BE2C (cell line): Measurements from ENCODE around the gene PDCD1.

Source experiments
- DNase-seq: peaks from one replicate; pipeline ENCODE4 v3.0.0-alpha.2; 2020
- H3K27me3 ChIP-seq: fragments of 250-450 bp; sonication (Bioruptor Pico); 2 replicates; pipeline ENCODE4 v1.5.1; 2020; ENCODE audit warnings: mild to moderate bottlenecking
- H3K36me3 ChIP-seq: fragments of 250-450 bp; sonication (Bioruptor Pico); 2 replicates; pipeline ENCODE4 v1.5.1; 2020; ENCODE audit warnings: mild to moderate bottlenecking
- H3K4me1 ChIP-seq: fragments of 250-450 bp; sonication (Bioruptor Pico); 2 replicates; pipeline ENCODE4 v1.5.1; 2020
- H3K4me3 ChIP-seq: 2 replicates; pipeline ENCODE4 v1.5.1; 2011; ENCODE audit warnings: low read depth, low read length
- H3K9me3 ChIP-seq: fragments of 250-450 bp; sonication (Bioruptor Pico); 2 replicates; pipeline ENCODE4 v1.5.1; 2020
- TF ChIP-seq, protein P1 (sequence below): IDR thresholded peaks from 2 replicates; pipeline ENCODE4 v1.5.1; 2012; ENCODE audit warnings: mild to moderate bottlenecking, low read depth, low read length

The PDCD1 gene

GRCh38 chr2:241895427-241895711 is 36.7 kb upstream of the PDCD1 start:
- Histone ChIP-seq H3K27me3 (no peaks in the 10 kb centered on the region), H3K9me3 (no peaks in the 10 kb centered on the region), H3K4me1 (peaks cover 15% of the 10 kb centered on the region), H3K36me3 (no peaks in the 10 kb centered on the region; the same call in 1 of the 2 replicates), H3K4me3 (no peak overlapping the region)
- TF ChIP-seq, protein P1, sequence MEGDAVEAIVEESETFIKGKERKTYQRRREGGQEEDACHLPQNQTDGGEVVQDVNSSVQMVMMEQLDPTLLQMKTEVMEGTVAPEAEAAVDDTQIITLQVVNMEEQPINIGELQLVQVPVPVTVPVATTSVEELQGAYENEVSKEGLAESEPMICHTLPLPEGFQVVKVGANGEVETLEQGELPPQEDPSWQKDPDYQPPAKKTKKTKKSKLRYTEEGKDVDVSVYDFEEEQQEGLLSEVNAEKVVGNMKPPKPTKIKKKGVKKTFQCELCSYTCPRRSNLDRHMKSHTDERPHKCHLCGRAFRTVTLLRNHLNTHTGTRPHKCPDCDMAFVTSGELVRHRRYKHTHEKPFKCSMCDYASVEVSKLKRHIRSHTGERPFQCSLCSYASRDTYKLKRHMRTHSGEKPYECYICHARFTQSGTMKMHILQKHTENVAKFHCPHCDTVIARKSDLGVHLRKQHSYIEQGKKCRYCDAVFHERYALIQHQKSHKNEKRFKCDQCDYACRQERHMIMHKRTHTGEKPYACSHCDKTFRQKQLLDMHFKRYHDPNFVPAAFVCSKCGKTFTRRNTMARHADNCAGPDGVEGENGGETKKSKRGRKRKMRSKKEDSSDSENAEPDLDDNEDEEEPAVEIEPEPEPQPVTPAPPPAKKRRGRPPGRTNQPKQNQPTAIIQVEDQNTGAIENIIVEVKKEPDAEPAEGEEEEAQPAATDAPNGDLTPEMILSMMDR: no peak
- DNase-seq: no peak

DNA sequence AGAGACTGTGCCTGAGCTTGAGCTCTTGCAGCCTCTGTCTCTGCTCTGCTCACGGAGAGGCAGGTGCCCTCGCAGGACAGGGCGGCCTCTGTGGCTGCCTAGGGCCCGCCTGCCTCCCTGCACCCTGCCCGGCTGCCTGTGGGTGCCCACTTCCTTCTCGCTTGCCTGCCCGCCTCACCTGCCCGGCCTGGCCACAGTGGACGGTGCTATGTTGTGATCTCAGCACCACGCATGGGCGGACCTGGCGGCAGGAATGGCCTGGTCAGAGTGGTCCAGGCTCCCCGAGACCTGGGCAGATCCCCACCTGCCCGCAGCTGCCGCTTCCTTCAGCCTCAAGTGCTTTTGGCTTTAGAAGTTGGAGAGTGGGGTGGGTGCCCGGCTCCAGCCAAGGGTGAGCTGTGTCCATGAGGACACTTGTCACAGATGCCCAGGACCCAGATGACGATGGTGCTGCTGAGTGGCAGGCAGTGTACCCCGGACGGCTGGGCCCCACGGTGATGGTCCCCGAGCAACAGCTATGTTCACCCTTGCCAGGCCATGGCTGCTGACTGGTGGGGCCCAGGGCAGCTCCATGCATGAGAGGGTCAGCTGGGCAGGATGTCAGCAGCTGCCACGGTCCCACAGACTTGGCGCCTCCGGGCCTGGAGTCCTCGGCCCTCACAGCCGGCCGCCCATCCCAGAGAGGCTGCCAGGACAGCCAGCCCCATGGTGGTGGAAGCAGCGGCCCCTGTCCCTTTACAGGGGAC is 36.2 kb upstream of the PDCD1 start:
- no peaks in the 10 kb centered on the region for H3K27me3 ChIP-seq
- peaks cover 15% of the 10 kb centered on the region for H3K4me1 ChIP-seq
- H3K36me3 ChIP-seq: no peaks in the 10 kb centered on the region; the same call in 1 of the 2 replicates
- TF ChIP-seq, protein P1: no peak
- H3K4me3 ChIP-seq: no peak overlapping the region
- no peak for DNase-seq
- no peaks in the 10 kb centered on the region for H3K9me3 ChIP-seq

DNA sequence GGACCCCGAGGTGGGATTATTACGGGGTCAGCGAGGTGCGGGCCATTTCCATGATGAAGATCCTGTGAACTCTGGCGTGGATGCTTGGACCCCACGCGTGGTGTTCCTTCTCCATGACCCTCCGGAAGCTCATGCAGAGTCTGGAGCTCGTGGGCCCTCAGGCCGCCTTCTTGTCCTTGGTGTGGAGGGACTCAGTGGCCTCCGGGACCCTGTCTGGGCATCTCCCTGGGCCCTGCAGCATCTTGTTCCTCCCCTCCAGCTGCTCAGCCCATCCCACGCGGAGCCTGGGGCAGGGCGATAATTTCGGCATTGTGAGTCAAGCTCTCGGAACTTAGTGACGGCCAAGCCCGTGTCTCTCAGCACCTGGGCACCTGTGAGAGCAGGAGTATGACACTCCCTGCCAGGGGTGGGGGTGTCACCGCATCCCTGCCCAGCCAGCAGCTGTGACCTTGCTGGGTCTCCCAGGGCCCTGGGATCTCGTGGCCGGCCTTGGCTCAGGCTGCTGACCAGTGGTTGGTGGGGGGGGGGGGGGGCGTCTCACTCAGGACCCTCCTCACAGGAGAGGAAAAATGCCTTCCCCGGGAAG is 35.5 kb upstream of the PDCD1 start:
- H3K4me1 ChIP-seq: peaks cover 15% of the 10 kb centered on the region
- no peaks in the 10 kb centered on the region for H3K9me3 ChIP-seq
- H3K36me3 ChIP-seq: no peaks in the 10 kb centered on the region; the same call in 1 of the 2 replicates
- H3K4me3 ChIP-seq: no peak overlapping the region
- DNase-seq: no peak
- H3K27me3 ChIP-seq: no peaks in the 10 kb centered on the region
- TF ChIP-seq, protein P1: no peak

GRCh38 chr2:241893265-241893664 is 34.6 kb upstream of the PDCD1 start:
- no peaks in the 10 kb centered on the region for H3K9me3 ChIP-seq
- no peak for DNase-seq
- H3K36me3 ChIP-seq: no peaks in the 10 kb centered on the region; the same call in 1 of the 2 replicates
- no peaks in the 10 kb centered on the region for H3K27me3 ChIP-seq
- H3K4me1 ChIP-seq: peaks cover 15% of the 10 kb centered on the region
- no peak overlapping the region for H3K4me3 ChIP-seq
- TF ChIP-seq, protein P1: no peak

DNA sequence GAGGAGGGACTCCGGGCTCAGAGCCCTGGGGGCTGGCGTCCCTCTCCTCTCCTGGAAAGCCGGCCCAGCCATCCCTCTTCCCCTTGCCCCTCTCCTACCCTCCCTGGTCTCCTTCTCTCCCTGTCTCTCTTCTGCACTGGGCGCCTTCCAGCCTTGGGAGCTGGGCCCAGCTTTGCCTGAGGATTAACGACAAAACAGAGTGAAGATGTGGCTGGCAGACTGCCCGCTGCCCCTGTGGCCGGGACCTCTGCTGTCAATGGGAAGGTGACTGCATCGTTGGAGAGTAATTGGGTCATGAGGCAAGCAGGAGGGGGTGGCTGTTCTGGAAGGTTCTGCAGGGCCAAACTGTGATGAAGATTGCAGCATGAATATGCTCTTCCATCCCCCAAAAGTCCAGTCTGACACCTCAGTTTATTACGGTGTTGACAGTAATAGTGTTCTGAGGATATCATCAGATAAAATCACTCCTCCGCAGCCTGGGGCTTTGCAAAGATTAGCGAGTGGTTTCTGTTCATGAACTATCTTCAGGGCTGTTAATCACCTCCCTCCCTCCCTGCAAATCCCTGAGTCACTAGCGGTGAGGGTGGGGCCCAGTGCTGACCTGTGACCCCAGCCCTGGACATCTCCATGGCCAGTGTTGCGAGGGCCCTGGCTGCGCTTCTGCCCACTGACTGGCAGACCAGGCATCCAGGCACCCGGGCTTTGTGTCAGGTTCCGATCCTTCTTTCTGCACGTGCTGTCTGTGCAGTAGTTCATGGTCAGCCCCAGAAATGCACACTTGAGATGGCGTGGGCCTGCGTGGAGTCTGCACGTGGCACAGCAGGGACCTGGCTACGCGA is 33.8 kb upstream of the PDCD1 start:
- peak; percentile 76 for DNase-seq
- Histone ChIP-seq H3K4me1 (peaks cover 15% of the 10 kb centered on the region), H3K9me3 (no peaks in the 10 kb centered on the region), H3K36me3 (no peaks in the 10 kb centered on the region; the same call in 1 of the 2 replicates), H3K4me3 (no peak overlapping the region), H3K27me3 (no peaks in the 10 kb centered on the region)
- TF ChIP-seq, protein P1: no peak
